Cardiac septum (tissue), 1 donor: ENCODE results near the gene EPHB1. TPM values are rescaled to one million over a fixed set of nuclear protein-coding genes. Genes with fewer than 3 reads are reported as not detected.

Source experiments
- DNase-seq: peaks from one replicate; pipeline ENCODE4 v3.0.0-alpha.2; 2020; ENCODE audit warnings: low spot score
- intact Hi-C: fragments of 100-400 bp; cut with DNase I; formaldehyde crosslinking; loops from one replicate; pipeline ENCODE4 v1.14.0; 2022
- total RNA-seq: library from RNA; stranded (reverse); fragmentation: NEBNext Ultra II Directional; extraction: Animal tissue kit (Norgen Biotek cat#: 25700); gene quantifications from one replicate; pipeline ENCODE4 v1.2.1, GENCODE V29; 2021
- donor health status: DM: no; HTN: no; CAD: no.

The EPHB1 gene
- total RNA-seq, 1 donor from 2014 or later, result 1.1 TPM

- intact Hi-C loops, result no loop called here
- no peak for DNase-seq
These were observed 332.9 kb downstream of the EPHB1 start for GRCh38 chr3:135127946-135128470.

- intact Hi-C loops, result no loop called here
- DNase-seq, result no peak
These were observed 333.8 kb downstream of the EPHB1 start for GRCh38 chr3:135128818-135129217.

GRCh38 chr3:135131290-135131689 lies 336.2 kb downstream of the EPHB1 start:
- no peak for DNase-seq
- intact Hi-C loops, result no loop called here

GRCh38 chr3:135133905-135134683 lies 339.0 kb downstream of the EPHB1 start:
- peak; percentile 17 for DNase-seq
- intact Hi-C loops, result no loop called here

DNA sequence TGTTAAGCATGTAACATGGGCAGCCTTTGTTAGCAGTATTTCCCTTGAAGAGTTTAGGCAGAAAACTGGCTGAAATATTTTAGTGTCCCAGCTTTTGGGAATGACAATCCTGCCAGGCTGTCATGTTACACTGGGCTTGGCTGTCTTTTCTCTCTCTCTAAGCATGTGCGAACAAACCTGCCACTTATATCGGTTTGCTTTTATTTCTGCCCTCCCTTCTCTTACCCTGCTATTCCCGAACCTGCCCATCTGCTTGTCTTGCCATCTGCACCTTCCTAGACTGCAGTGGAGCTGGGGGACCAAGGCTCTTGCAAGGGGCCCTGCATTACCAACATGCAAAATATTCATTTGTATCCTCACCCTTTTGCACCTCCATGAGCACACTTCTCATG lies 339.6 kb downstream of the EPHB1 start:
- intact Hi-C loops, result no loop called here
- DNase-seq, result peak; percentile 15

DNA sequence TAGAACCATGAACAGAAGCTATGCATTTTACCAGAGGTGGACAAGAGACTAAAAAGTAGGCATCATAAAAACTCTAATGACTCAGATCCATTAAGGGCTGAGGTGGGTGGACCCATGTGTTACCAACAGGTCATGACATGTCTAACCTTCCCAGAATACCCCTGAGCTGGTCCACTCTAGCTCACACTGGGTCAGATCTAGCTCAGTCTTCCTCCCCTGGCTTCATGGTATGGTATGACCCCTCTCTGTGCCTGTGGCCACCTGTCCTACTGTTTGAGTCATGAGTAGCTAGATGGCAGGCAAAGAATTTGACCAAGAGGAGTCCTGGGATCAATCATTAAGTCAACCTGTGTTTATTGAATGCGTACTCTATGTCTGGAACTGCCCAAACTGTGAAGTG lies 340.4 kb downstream of the EPHB1 start:
- peak; percentile 36 for DNase-seq
- intact Hi-C loops, result no loop called here

DNA sequence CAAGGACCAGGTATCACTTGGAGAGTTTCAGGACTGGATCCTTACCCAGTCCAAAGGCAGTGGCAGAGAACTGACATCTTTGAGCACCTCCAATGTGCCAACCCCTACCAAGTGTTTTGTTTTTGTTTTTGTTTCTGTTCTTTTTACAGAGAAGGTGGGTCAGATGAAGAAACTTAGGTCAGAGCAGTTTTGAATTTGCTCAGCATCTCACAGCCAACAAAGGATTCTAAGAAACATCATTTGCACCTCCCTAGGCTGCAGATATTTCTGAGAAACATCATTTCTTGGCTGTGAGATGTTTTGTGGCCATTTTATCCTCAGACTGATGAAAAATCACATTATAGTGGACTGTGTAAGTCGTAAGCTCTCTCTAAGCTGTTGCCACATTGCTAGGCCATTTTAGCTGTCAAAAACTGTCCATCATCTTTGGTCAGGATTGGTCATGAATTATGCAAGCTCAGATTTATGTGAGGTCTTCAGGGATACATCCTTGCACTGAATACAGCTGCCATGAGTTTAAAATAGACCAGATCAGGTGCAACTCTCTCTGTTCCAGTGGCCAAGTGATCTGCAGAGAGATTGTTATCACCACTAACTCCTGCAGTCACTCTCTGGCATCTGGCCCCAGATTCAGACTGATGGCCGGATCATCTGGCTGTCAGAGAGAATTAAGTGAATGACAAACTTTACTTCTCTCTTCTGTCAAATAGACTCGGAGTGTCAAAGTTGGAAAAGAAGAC lies 341.5 kb downstream of the EPHB1 start:
- intact Hi-C loops, result no loop called here
- DNase-seq, result peak; percentile 9

DNA sequence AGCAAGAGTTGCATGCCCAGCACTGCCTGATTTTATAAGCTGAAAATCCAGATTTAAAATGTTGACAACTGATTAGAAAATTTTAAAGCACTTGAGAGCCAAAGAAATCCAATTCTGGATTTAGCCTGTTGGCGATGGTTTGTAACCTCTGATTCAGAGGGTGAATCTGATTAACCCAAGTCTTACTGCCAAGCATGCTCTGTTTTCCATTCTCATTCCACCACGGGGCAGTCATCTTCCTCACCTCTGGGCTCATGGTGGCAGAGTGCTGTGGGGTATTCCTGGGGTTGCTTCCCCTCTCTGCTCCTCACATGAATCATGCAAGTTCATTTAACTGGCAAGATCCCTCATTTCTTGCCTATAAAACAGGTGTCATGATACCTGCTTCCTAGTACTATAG lies 342.2 kb downstream of the EPHB1 start:
- DNase-seq, result no peak
- intact Hi-C loops, result no loop called here

GRCh38 chr3:135138776-135139175 lies 343.7 kb downstream of the EPHB1 start:
- DNase-seq, result peak; percentile 29
- intact Hi-C loops, result no loop called here

- intact Hi-C loops, result no loop called here
- no peak for DNase-seq
These were observed 345.5 kb downstream of the EPHB1 start for GRCh38 chr3:135140591-135140990.

DNA sequence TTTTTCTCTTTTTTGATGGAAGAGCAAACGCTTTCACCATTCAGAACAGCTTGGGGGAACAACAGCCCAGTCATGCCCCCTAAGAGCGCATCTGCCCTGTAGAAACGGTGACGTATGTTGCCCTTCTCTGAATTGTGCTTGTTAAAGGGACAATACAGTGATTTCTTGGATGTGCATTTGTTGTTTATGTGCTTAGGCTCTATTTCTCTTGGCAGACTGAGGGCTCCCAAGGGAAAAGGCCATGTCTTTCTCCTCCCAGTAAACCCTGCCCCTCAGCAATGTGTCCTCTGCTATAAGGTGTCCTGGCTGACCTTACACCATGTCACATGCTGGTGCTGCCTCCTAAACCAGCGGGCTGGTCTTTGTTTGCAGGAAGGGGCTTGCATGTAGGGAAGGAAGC lies 346.1 kb downstream of the EPHB1 start:
- intact Hi-C loops, result no loop called here
- DNase-seq, result no peak

- no peak for DNase-seq
- intact Hi-C loops, result no loop called here
These were observed 346.6 kb downstream of the EPHB1 start for GRCh38 chr3:135141672-135142071.

DNA sequence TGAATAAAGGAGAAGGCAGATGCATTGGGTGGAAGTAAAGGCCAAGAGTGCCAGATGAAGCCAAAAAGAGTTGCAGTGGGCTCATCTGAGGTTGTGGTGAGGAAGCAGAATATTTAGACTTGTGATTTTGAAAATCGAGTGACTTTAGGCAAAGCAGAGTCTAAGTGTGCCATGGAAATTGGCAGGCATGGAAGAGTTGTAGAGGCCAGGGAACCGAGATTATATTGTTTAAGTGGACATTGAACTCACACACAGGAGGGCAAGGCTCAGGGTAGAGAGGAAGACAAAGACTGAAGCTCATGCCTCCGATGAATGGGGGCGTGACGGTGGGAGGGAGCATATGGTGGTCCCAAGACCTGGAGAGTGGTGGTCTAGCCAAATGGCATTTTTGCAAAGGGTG lies 347.5 kb downstream of the EPHB1 start:
- intact Hi-C loops, result no loop called here
- no peak for DNase-seq

DNA sequence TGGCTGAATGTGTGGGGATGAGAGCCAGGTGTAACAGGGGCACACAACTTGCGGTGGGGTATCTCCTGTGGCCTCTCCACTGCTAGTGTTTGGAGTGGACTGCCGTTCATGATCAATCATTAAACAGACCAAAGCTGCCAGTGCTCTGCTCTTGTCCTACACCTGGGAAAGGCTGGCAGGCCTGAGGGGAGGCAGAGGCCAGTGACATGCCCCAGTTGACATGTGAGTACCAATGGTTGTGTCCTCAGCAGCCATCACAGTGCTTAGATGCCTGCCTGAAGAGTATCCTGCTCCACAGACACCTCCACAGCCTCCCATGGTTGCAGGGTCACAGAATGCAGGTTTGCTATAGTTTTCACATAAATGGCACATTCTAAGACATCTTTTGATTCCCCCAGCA lies 348.4 kb downstream of the EPHB1 start:
- intact Hi-C loops, result no loop called here
- no peak for DNase-seq

GRCh38 chr3:135145581-135145980 lies 350.5 kb downstream of the EPHB1 start:
- no peak for DNase-seq
- intact Hi-C loops, result no loop called here

GRCh38 chr3:135147657-135148056 lies 352.6 kb downstream of the EPHB1 start:
- intact Hi-C loops, result no loop called here
- DNase-seq, result no peak

DNA sequence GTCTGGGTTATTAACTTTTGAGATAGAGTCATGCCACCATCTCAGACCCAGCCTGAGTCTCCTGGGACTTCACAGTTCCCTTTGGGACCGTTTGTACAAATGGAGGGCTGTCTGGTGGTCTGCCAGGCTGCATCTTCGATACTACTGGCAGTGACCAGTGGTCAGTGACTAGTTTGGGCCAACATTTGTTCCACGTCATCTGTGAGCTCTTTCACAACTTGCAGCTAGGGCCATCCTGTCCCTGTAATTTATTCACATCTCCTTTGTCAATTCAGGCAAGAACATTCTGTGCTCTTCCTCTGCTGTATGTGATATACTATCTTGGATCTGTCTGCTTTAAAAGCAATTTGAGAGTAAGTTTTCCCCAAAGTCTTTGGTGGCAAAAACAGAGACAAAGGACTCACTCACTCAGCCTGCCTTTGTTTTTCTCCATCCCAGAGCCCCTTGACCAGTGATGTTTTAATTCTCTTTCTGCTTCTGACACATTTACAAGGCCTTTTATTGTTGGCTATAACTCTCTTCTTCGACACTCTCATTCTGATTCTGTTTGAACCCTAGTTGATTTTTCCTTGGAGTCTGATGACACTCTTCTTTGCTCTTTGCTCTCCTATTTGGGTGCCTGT lies 353.4 kb downstream of the EPHB1 start:
- DNase-seq, result peak; percentile 27
- intact Hi-C loops, result no loop called here

DNA sequence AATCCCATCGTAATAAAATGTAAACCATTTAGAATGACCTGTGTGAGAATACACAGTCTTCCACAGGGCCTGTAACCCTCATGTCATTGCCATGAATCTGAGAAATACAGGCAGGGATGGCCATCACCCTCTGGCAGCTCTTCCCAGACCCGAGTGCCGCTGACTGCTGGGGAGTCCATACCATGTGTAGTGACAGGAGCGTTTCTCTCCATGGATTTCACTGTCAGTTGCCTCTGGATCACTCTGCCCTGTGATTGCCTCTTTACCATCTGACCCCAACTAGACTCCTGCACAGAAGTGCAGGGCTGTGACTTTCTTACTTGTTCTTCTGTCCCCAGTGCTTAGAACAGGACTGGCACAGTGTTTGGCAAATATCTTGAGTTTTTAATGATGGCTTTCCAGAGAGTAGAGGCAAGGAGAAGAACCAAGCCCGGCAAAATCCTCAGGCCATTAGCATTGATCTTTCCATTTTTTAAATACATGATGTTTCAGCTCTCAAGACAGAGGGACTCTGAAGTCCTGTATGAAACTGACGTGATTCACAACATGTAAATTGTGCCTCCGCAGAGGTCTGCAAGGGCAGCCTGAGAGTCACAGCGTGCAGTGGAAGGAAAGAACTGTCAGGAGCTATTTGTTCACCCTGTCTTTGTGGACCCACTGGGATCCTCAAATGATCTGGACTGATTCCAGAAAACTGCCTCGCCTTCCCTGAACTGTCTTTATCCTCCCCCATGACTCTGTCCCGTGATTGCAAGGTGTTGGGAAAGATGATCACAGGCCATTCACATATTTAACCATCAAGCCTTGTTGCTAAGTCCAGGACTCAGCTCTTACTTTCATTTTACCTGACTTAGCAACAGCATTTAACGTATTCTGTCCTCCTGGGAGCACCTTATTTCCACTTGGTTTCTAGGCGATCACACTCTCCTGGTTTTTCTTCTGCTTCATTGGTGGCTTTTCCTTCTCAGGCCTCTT lies 354.9 kb downstream of the EPHB1 start:
- DNase-seq, result no peak
- intact Hi-C loops, result no loop called here

DNA sequence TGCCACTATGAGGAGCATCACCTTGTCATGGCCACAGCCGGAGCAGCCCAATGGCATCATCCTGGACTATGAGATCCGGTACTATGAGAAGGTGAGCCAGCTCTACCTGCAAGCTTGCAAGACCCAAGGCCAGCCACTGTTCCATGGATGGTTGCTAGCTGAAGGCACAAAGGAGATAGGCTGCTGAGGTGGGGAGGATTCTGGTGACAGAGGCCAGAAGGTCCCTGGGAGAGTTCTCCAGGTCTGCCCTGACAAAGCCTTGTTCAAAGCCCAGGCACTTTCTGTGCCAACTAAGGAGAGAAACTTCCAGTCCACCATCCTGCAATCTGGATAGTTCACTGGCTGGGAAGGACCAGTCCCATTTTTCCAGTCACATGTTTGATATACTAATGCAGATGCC lies 359.1 kb downstream of the EPHB1 start:
- intact Hi-C loops, result no loop called here
- no peak for DNase-seq
